Transverse colon (tissue), 4 donors: Measurements from ENCODE around the gene KCNH6. TPM values are rescaled to one million over a fixed set of nuclear protein-coding genes. Genes with fewer than 3 reads are reported as not detected.
A peak's percentile ranks its signal among the peaks of the same experiment; 100 is the strongest.

Source experiments
- DNase-seq: peaks from one replicate; pipeline ENCODE4 v3.0.0-alpha.2; 2019
- H3K27ac ChIP-seq, 4 donors: fragments of 200-600 bp; sonication (generic); 2 replicates each; pipeline ENCODE4 v1.5.1; 2016 to 2018; ENCODE audit warnings: inconsistent platforms in 4 of 4
- H3K27me3 ChIP-seq: fragments of 200-600 bp; sonication (generic); 2 replicates; pipeline ENCODE4 v1.5.1; 2017; ENCODE audit warnings: inconsistent platforms
- H3K36me3 ChIP-seq, 4 donors: fragments of 200-600 bp; sonication (generic); 2 replicates each; pipeline ENCODE4 v1.5.1; 2017 to 2019; ENCODE audit warnings: inconsistent platforms in 4 of 4
- H3K4me1 ChIP-seq, 4 donors: fragments of 200-600 bp; sonication (generic); 2 replicates each; pipeline ENCODE4 v1.5.1; 2017 to 2020; ENCODE audit warnings: inconsistent platforms in 4 of 4
- H3K4me3 ChIP-seq, 4 donors: fragments of 200-600 bp; sonication (generic); 1 replicate in 1 of 4; 2 replicates in 3 of 4; pipeline versions ENCODE4 v1.5.1 to v1.6.1; 2017 to 2019; ENCODE audit warnings: inconsistent platforms in 4 of 4
- H3K9me3 ChIP-seq, 2 donors: fragments of 200-600 bp; sonication (generic); 2 replicates each; pipeline ENCODE4 v1.5.1; 2017 to 2019; ENCODE audit warnings: inconsistent platforms in 2 of 2
- EP300 ChIP-seq: sonication (generic); formaldehyde crosslinking; IDR thresholded peaks from one replicate; pipeline ENCODE4 v1.6.1; 2017; ENCODE audit warnings: antibody characterized with exemption, low read depth
- POLR2A ChIP-seq: fragments of 450-650 bp; IDR thresholded peaks from one replicate; pipeline ENCODE4 v1.6.1; 2016; ENCODE audit warnings: antibody characterized with exemption, mild to moderate bottlenecking, moderate library complexity
- POLR2AphosphoS5 ChIP-seq, 3 donors: sonication (generic); formaldehyde crosslinking; IDR thresholded peaks; one replicate each; pipeline ENCODE4 v1.6.1; 2016; ENCODE audit warnings: antibody characterized with exemption in 3 of 3
- WGBS, 2 donors: methylation state at CpG; one replicate each; pipeline ENCODE4 v1.1.5; 2018; ENCODE audit warnings: low coverage in 1 of 2; 5-methylcytosine and 5-hydroxymethylcytosine counted together
- in situ Hi-C, 4 donors: fragments of 200-750 bp; cut with MboI; loops; one replicate each; pipeline versions ENCODE4 v1.15.0 to v1.15.1; 2017; ENCODE audit warnings: low sequenced_read_pairs in 3 of 4, low pct_ligation_motif_present in 1 of 4, low pct_unique_long_range_greater_than_20kb in 1 of 4
- intact Hi-C: fragments of 100-400 bp; cut with DNase I; formaldehyde crosslinking; loops from one replicate; pipeline ENCODE4 v1.15.1; 2023; ENCODE audit warnings: low total_unique reads
- total RNA-seq, 4 donors: library from RNA; depleted of rRNA; stranded (reverse); fragments of >200 nt; gene quantifications; one replicate each; pipeline ENCODE4 v1.1.0, GENCODE V29; 2016
- TF ChIP-seq, protein P1 (sequence below), 5 experiments: fragments of 200-600 bp in 3 of 5; fragments of 450-650 bp in 2 of 5; sonication (generic) in 3 of 5; IDR thresholded peaks; 1 replicate in 2 of 5; 2 replicates in 3 of 5; pipeline ENCODE4 v1.5.1; 2016 to 2017; ENCODE audit warnings: antibody characterized with exemption in 5 of 5, inconsistent platforms in 3 of 5, mild to moderate bottlenecking in 2 of 5, moderate library complexity in 1 of 5

Gene KCNH6
- total RNA-seq, 4 donors from 2014 or later: 0.48 to 0.96 TPM; not detected in 2

GRCh38 chr17:63475491-63476412 lies 47.4 kb upstream of the KCNH6 start:
- TF ChIP-seq POLR2AphosphoS5 (IDR thresholded peaks at IDR 0.05) (no peak), POLR2A (no peak), EP300 (no peak)
- TF ChIP-seq, protein P1, sequence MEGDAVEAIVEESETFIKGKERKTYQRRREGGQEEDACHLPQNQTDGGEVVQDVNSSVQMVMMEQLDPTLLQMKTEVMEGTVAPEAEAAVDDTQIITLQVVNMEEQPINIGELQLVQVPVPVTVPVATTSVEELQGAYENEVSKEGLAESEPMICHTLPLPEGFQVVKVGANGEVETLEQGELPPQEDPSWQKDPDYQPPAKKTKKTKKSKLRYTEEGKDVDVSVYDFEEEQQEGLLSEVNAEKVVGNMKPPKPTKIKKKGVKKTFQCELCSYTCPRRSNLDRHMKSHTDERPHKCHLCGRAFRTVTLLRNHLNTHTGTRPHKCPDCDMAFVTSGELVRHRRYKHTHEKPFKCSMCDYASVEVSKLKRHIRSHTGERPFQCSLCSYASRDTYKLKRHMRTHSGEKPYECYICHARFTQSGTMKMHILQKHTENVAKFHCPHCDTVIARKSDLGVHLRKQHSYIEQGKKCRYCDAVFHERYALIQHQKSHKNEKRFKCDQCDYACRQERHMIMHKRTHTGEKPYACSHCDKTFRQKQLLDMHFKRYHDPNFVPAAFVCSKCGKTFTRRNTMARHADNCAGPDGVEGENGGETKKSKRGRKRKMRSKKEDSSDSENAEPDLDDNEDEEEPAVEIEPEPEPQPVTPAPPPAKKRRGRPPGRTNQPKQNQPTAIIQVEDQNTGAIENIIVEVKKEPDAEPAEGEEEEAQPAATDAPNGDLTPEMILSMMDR (IDR thresholded peaks at IDR 0.05): no peak
- peak overlapping the region in 3 of 4 donors; percentile 57 to 85 (median 82) for H3K27ac ChIP-seq
- DNase-seq: no peak
- H3K9me3 ChIP-seq: no peaks in the 10 kb centered on the region
- no peaks in the 10 kb centered on the region for H3K36me3 ChIP-seq
- WGBS, 2 donors: 67 to 80% methylated on average over 2 to 28 of the region's 28 CpGs
- H3K27me3 ChIP-seq: peaks cover 13% of the 10 kb centered on the region
- H3K4me3 ChIP-seq: peak overlapping the region in 3 of 4 donors; percentile 48 to 69 (median 57)
- H3K4me1 ChIP-seq: peaks cover 14 to 27% (median 23%) of the 10 kb centered on the region in 4 donors
- intact Hi-C loops: no loop called here
- in situ Hi-C loops: loop anchor here in 1 of 4 donors (5.0 kb wide), 1 partner anchor 53 kb away; no protein-coding TSS in a partner anchor

DNA sequence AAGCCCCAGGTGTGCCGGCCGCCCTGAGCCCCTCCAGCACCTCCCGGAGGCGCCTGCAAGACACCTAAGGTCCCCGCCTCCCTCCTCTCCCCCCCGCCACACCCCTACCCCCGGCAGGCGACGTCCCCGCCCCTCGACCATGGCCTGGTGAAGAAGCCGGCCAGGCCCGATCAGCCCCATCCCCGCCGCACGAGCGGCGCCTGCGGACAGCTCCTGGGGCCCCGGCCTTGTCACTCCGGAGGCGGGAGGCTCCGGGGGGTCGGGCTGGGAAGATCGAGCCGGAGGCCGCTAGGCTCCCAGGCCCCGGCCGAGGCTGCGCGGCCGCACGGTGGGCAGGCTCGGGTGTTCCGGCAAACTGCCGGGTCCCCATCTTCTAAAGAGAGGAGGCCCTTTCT lies 46.7 kb upstream of the KCNH6 start:
- WGBS, 2 donors: 6% methylated on average over 35 of the region's 36 CpGs; no CpG with 5 or more reads in 1 of the 2 donors
- no peak for DNase-seq

DNA sequence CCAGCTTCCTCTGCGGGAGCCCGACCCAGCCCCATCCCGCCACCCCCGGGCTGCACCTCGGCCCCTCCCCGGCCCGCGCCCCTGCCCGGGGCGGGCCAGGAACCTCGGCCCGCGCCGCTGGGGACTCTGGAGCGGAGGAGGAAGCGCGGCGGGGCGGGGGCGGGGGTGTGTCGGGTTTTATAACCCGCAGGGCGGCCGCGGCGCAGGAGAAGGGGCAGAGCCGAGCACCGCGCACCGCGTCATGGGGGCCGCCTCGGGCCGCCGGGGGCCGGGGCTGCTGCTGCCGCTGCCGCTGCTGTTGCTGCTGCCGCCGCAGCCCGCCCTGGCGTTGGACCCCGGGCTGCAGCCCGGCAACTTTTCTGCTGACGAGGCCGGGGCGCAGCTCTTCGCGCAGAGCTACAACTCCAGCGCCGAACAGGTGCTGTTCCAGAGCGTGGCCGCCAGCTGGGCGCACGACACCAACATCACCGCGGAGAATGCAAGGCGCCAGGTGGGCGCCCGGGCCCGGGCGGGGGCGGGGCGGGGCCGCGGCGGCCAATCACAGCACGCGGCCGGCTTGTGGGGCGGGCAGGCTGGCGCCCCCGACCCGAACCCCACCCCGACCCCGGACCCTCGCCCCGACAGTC lies 46.2 kb upstream of the KCNH6 start, which contains the start of gene ACE:
TSS of gene ACE (plus strand) at position 208 of the 626 bp plus-strand sequence. CDS start at position 242, 34 bp downstream.
- TF ChIP-seq EP300 (no peak), POLR2AphosphoS5 (IDR thresholded peaks at IDR 0.05) (peak in 1 of 3 donors; percentile 39), POLR2A (no peak)
- TF ChIP-seq, protein P1 (IDR thresholded peaks at IDR 0.05): no peak
- H3K9me3 ChIP-seq: no peaks in the 10 kb centered on the region
- H3K27ac ChIP-seq: peak within 1 kb of the TSS; percentile 57 to 85 (median 82)
- peak; percentile 81 for DNase-seq
- peaks cover 14 to 27% (median 23%) of the 10 kb centered on the region in 4 donors for H3K4me1 ChIP-seq
- in situ Hi-C loops: loop anchor here in 1 of 4 donors (5.0 kb wide), 1 partner anchor 55 kb away; no protein-coding TSS in a partner anchor
- WGBS, 2 donors: 0% methylated on average over 66 of the region's 78 CpGs; no CpG with 5 or more reads in 1 of the 2 donors
- intact Hi-C loops: no loop called here
- H3K27me3 ChIP-seq: peaks cover 13% of the 10 kb centered on the region
- no peaks in the 10 kb centered on the region for H3K36me3 ChIP-seq
- H3K4me3 ChIP-seq: peak within 1 kb of the TSS; percentile 10 to 69 (median 52)

More for the DNA sequence above, 46.7 kb upstream of the KCNH6 start:
- peaks cover 14 to 27% (median 23%) of the 10 kb centered on the region in 4 donors for H3K4me1 ChIP-seq
- in situ Hi-C loops: loop anchor here in 1 of 4 donors (5.0 kb wide), 1 partner anchor 54 kb away; no protein-coding TSS in a partner anchor
- TF ChIP-seq EP300 (no peak), POLR2A (no peak), POLR2AphosphoS5 (IDR thresholded peaks at IDR 0.05) (no peak)
- TF ChIP-seq, protein P1 (IDR thresholded peaks at IDR 0.05): no peak
- no peaks in the 10 kb centered on the region for H3K36me3 ChIP-seq
- H3K4me3 ChIP-seq: peak overlapping the region; percentile 10 to 69 (median 52)
- intact Hi-C loops: no loop called here
- peaks cover 13% of the 10 kb centered on the region for H3K27me3 ChIP-seq
- peak overlapping the region; percentile 57 to 85 (median 82) for H3K27ac ChIP-seq
- H3K9me3 ChIP-seq: no peaks in the 10 kb centered on the region
